SU-DHL-6 (cell line): ENCODE results near the gene C2orf42.
"Not testable (repeated sequence)": the region's sequence is repeated elsewhere in the genome, so short reads cannot be mapped to it uniquely, and the experiment has no call there.

Experiments used
- H2AFZ ChIP-seq: fragments of 200-600 bp; sonication (generic); 2 replicates; pipeline ENCODE4 v1.6.1; 2014; ENCODE audit warnings: low read depth, mild to moderate bottlenecking, moderate library complexity, mixed read lengths, antibody characterized with exemption, low read length; ENCODE audit not compliant: severe bottlenecking
- H3F3A ChIP-seq: fragments of 200-600 bp; shearing (Covaris generic); 2 replicates; pipeline ENCODE4 v1.6.0; 2016; ENCODE audit warnings: antibody characterized with exemption, mild to moderate bottlenecking; ENCODE audit not compliant: insufficient read depth
- H3K27ac ChIP-seq: fragments of 200-600 bp; sonication (generic); 2 replicates; pipeline ENCODE4 v1.5.1; 2016; ENCODE audit warnings: low read depth, mild to moderate bottlenecking, low read length, moderate library complexity, mixed read lengths
- H3K27me3 ChIP-seq: fragments of 200-600 bp; sonication (generic), shearing (Covaris generic); 2 replicates; pipeline ENCODE4 v1.6.0; 2014; ENCODE audit warnings: mild to moderate bottlenecking, low read length
- H3K36me3 ChIP-seq: fragments of 200-600 bp; sonication (generic); 2 replicates; pipeline ENCODE4 v1.6.1; 2014; ENCODE audit warnings: mild to moderate bottlenecking, low read length, mixed read lengths
- H3K4me2 ChIP-seq: fragments of 300-600, 200-600 bp; shearing (Covaris generic), sonication (generic); 2 replicates; pipeline ENCODE4 v1.6.0; 2014; ENCODE audit warnings: low read length, low read depth, mild to moderate bottlenecking; ENCODE audit not compliant: poor library complexity, severe bottlenecking
- H3K4me3 ChIP-seq: fragments of 200-600 bp; sonication (generic); 2 replicates; pipeline ENCODE4 v1.5.1; 2014; ENCODE audit warnings: antibody characterized with exemption, low read length, mild to moderate bottlenecking, mixed read lengths; ENCODE audit not compliant: insufficient read depth, poor library complexity, severe bottlenecking
- H3K79me2 ChIP-seq: fragments of 200-600 bp; sonication (generic); 2 replicates; pipeline ENCODE4 v1.6.1; 2014; ENCODE audit warnings: mild to moderate bottlenecking, low read length, moderate library complexity; ENCODE audit not compliant: insufficient read depth
- H3K9ac ChIP-seq: fragments of 200-600 bp; sonication (generic); 2 replicates; pipeline ENCODE4 v1.7.0; 2014; ENCODE audit warnings: mild to moderate bottlenecking, low read length
- H3K9me2 ChIP-seq: fragments of 200-600 bp; sonication (generic); replicated peaks from 2 replicates; pipeline ENCODE4 v1.6.1; 2014; ENCODE audit warnings: low read length; ENCODE audit not compliant: insufficient read depth
- H3K9me3 ChIP-seq: fragments of 200-600 bp; sonication (generic); 2 replicates; pipeline ENCODE4 v1.6.1; 2014; ENCODE audit warnings: low read length, mixed read lengths; ENCODE audit not compliant: insufficient read depth
- H4K20me1 ChIP-seq: fragments of 200-600 bp; sonication (generic); 2 replicates; pipeline ENCODE4 v1.6.1; 2014; ENCODE audit warnings: low read depth, mild to moderate bottlenecking, antibody characterized with exemption, low read length, moderate library complexity, mixed read lengths
- CTCF ChIP-seq: fragments of 200-600 bp; sonication (generic); IDR thresholded peaks from one replicate; pipeline ENCODE4 v1.5.1; 2017; ENCODE audit warnings: antibody characterized with exemption, mild to moderate bottlenecking, low read length, moderate library complexity; ENCODE audit not compliant: insufficient read depth, poor library complexity, severe bottlenecking
- EZH2phosphoT487 ChIP-seq: fragments of 200-600 bp; sonication (generic), shearing (Covaris generic); conservative IDR thresholded peaks from 2 replicates; pipeline ENCODE4 v1.6.1; 2018; ENCODE audit warnings: mild to moderate bottlenecking, antibody characterized with exemption, low read length, moderate library complexity, mixed read lengths

Gene C2orf42

DNA sequence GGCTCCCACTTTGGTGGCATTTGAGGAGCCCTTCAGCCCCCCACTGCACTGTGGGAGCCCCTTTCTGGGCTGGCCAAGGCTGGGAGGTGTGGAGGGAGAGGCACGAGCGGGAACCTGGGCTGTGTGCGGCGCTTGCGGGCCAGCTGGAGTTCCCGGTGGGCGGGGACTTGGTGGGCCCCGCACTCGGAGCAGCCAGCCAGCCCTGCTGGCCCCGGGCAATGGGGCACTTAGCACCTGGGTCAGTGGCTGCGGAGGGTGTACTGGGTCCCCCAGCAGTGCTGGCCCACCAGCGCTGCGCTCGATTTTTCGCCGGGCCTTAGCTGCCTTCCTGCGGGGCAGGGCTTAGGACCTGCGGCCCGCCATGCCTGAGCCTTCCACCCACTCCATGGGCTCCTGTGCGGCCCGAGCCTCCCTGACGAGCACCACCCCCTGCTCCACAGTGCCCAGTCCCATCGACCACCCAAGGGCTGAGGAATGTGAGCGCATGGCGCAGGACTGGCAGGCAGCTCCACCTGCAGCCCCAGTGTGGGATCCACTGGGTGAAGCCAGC is 42.5 kb downstream of the C2orf42 start:
- H3F3A ChIP-seq, H3K9me3 ChIP-seq, H3K36me3 ChIP-seq, H4K20me1 ChIP-seq, H3K27ac ChIP-seq, H2AFZ ChIP-seq, H3K4me2 ChIP-seq, H3K4me3 ChIP-seq, H3K79me2 ChIP-seq, H3K9me2 ChIP-seq, H3K9ac ChIP-seq, H3K27me3 ChIP-seq: not testable (repeated sequence)

- no peak overlapping the region for H2AFZ ChIP-seq
- H3K4me3 ChIP-seq: no peak overlapping the region
- no peaks in the 10 kb centered on the region for H3K9me2 ChIP-seq
- no peaks in the 10 kb centered on the region for H3K9me3 ChIP-seq
- H4K20me1 ChIP-seq: no peaks in the 10 kb centered on the region
- peaks cover 8% of the 10 kb centered on the region; the same call in 1 of the 2 replicates for H3F3A ChIP-seq
- H3K27ac ChIP-seq: no peak overlapping the region
- H3K4me2 ChIP-seq: no peak overlapping the region
- H3K79me2 ChIP-seq: no peaks in the 10 kb centered on the region
- TF ChIP-seq EZH2phosphoT487 (no peak), CTCF (no peak)
- no peaks in the 10 kb centered on the region for H3K36me3 ChIP-seq
- H3K9ac ChIP-seq: no peak overlapping the region
- H3K27me3 ChIP-seq: no peaks in the 10 kb centered on the region
Measured at GRCh38 chr2:70145851-70146739, 44.7 kb downstream of the C2orf42 start.

DNA sequence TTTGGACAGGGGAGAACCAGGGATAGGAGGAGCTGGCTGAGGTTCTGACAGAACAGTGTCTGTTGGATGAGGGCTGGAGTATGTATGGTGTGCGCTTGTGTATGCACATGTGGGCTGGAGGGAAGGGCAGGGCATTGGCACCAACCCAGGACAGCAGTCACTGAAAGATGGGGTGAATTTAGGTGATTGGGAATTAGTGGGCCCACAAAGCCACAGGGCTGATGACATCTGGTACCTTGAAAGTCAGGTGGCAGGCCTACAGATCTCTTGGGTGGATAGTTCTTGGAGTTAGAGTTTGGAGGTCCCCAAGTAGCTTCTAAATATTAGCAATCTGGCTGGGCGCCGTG is 45.7 kb downstream of the C2orf42 start:
- no peaks in the 10 kb centered on the region for H3K9me3 ChIP-seq
- no peak overlapping the region for H2AFZ ChIP-seq
- H3K79me2 ChIP-seq: no peaks in the 10 kb centered on the region
- H3K36me3 ChIP-seq: no peaks in the 10 kb centered on the region
- H4K20me1 ChIP-seq: no peaks in the 10 kb centered on the region
- no peak overlapping the region for H3K4me2 ChIP-seq
- H3K9ac ChIP-seq: no peak overlapping the region
- H3K27ac ChIP-seq: no peak overlapping the region
- TF ChIP-seq CTCF (no peak), EZH2phosphoT487 (no peak)
- H3K9me2 ChIP-seq: no peaks in the 10 kb centered on the region
- peaks cover 14% of the 10 kb centered on the region; the same call in 1 of the 2 replicates for H3F3A ChIP-seq
- H3K27me3 ChIP-seq: no peaks in the 10 kb centered on the region
- no peak overlapping the region for H3K4me3 ChIP-seq
